ENCODE measurements around the gene CENPP.

CENPP gene

GRCh38 chr9:92325269-92325990 lies at the start of gene CENPP, which contains the start of gene NOL8:
TSS of gene CENPP (plus strand) at chr9:92325953.
TSS of gene NOL8 (minus strand) at chr9:92325350. CDS start at chr9:92324161, 1,189 bp downstream.
- peak; percentile 85 to 90 for DNase-seq
- intact Hi-C loops (cut with DNase I; ENCODE audit: low total_unique reads): no loop called here
- no peaks in the 10 kb centered on the region for H3K9me3 ChIP-seq
- peak within 1 kb of the TSS; percentile 90 to 91 for H3K27ac ChIP-seq
- H3K27me3 ChIP-seq: no peaks in the 10 kb centered on the region
- H3K4me3 ChIP-seq: peak within 1 kb of the TSS; percentile 67 to 70
- H3K4me1 ChIP-seq: peaks cover 0 to 22% (median 18%) of the 10 kb centered on the region in 4 donors
- H3K36me3 ChIP-seq: peaks cover 17 to 22% (median 21%) of the 10 kb centered on the region in 3 donors
- TF ChIP-seq, protein P1, sequence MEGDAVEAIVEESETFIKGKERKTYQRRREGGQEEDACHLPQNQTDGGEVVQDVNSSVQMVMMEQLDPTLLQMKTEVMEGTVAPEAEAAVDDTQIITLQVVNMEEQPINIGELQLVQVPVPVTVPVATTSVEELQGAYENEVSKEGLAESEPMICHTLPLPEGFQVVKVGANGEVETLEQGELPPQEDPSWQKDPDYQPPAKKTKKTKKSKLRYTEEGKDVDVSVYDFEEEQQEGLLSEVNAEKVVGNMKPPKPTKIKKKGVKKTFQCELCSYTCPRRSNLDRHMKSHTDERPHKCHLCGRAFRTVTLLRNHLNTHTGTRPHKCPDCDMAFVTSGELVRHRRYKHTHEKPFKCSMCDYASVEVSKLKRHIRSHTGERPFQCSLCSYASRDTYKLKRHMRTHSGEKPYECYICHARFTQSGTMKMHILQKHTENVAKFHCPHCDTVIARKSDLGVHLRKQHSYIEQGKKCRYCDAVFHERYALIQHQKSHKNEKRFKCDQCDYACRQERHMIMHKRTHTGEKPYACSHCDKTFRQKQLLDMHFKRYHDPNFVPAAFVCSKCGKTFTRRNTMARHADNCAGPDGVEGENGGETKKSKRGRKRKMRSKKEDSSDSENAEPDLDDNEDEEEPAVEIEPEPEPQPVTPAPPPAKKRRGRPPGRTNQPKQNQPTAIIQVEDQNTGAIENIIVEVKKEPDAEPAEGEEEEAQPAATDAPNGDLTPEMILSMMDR (IDR thresholded peaks at IDR 0.05): no peak

DNA sequence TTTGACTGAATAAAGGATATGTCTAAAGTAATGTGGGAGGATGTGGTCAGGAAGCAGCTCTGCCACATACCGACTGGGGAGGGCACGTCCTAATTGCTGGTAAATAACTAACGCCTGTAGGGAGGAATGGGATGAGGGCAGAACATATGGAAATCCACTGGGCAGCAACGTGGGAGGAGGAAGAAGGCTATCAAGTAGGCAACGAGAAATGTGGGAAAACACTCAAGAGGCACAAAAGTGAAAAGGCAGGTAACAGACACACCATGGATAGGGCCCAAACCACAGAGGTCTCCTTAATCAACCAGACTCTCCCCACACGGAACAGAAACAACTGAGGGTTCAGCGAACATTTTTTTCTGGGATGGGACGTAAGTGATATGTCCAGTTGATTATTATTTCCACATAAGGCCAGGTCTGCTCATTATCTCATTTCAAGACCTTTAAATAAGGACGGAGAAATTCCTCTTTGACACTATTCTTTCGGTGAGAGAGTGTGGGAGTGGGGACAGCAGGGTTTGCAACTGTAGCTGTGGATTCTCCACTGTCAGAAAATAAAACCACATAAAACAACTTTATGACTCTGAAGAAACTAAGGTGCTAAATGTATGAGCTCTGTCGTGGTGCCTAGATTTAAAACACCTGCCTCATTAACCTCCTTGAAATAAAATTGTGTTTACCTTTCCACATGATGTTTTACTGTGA lies 49.3 kb upstream of the CENPP start:
- DNase-seq: no peak
- H3K4me1 ChIP-seq: no peaks in the 10 kb centered on the region

GRCh38 chr9:92278110-92278509 lies 47.6 kb upstream of the CENPP start:
- no peak for DNase-seq
- Histone ChIP-seq H3K4me1 (no peaks in the 10 kb centered on the region), H3K4me3 (no peak overlapping the region), H3K36me3 (peaks cover 75 to 97% (median 86%) of the 10 kb centered on the region in 3 donors), H3K27ac (no peak overlapping the region), H3K27me3 (no peaks in the 10 kb centered on the region), H3K9me3 (no peaks in the 10 kb centered on the region)
- intact Hi-C loops (cut with DNase I; ENCODE audit: low total_unique reads): no loop called here
- TF ChIP-seq, protein P1 (IDR thresholded peaks at IDR 0.05): no peak

More for the DNA sequence above, 49.3 kb upstream of the CENPP start:
- Histone ChIP-seq H3K27me3 (no peaks in the 10 kb centered on the region), H3K27ac (no peak overlapping the region), H3K9me3 (no peaks in the 10 kb centered on the region), H3K4me3 (no peak overlapping the region), H3K36me3 (peaks cover 70 to 97% (median 93%) of the 10 kb centered on the region in 3 donors)
- intact Hi-C loops (cut with DNase I; ENCODE audit: low total_unique reads): no loop called here
- TF ChIP-seq, protein P1 (IDR thresholded peaks at IDR 0.05): no peak

DNA sequence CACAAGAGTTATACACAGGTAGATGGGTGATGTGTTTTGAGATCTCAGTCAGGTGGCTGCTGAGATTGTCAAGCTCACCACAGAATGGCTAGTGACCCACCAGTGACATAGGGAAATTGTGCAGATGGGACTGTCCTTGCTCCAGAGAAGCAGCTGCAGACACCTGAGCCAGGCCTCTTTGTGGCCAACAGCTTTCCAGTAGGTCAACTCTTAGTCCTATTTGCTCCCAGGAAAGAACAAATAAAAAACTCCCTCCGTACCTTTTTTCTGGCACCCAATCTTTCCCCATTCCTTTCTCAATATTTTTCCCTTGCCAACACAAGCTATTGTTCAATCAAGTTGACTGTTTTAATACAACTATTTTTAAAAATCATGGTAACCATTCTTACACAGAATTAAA lies 46.5 kb upstream of the CENPP start:
- TF ChIP-seq, protein P1 (IDR thresholded peaks at IDR 0.05): no peak
- H3K4me3 ChIP-seq: no peak overlapping the region
- no peaks in the 10 kb centered on the region for H3K4me1 ChIP-seq
- DNase-seq: no peak
- no peaks in the 10 kb centered on the region for H3K27me3 ChIP-seq
- H3K36me3 ChIP-seq: peaks cover 82 to 97% (median 84%) of the 10 kb centered on the region in 3 donors
- no peaks in the 10 kb centered on the region for H3K9me3 ChIP-seq
- no peak overlapping the region for H3K27ac ChIP-seq
- intact Hi-C loops (cut with DNase I; ENCODE audit: low total_unique reads): no loop called here

DNA sequence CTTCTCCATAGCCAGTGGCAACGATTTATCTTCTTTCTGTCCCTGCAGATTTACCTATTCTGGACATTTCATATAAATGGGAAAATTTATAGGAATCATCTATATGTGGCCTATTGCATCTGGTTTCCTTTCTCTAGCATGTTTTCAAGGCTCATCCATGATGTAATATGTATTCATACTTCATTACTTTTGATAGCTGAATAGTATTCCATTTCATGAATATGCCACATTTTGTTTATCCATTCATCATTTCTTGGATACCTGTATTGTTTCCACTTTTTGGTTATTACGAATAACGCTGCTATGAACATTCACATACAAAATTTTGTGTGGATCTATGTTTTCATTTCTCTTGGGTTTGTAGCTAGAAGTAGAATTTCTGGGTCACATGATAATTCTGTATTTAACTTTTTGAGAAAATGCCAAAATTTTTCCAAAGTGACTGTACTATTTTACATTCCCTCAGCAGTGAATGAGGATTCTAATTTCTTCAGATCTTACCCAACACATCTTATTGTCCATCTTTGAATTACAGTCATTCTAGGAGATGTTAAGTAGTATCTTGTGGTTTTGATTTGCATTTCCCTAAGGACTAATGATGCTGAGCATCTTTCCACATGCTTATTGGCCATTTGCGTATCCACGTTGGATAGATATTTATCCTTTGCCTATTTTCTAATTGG lies 35.9 kb upstream of the CENPP start:
- H3K9me3 ChIP-seq: no peaks in the 10 kb centered on the region
- no peaks in the 10 kb centered on the region for H3K27me3 ChIP-seq
- TF ChIP-seq, protein P1 (IDR thresholded peaks at IDR 0.05): no peak
- no peak overlapping the region for H3K27ac ChIP-seq
- no peak overlapping the region for H3K4me3 ChIP-seq
- intact Hi-C loops (cut with DNase I; ENCODE audit: low total_unique reads): no loop called here
- no peak for DNase-seq
- H3K4me1 ChIP-seq: peaks cover 0 to 27% (median 17%) of the 10 kb centered on the region in 4 donors
- H3K36me3 ChIP-seq: peaks cover 11 to 41% (median 21%) of the 10 kb centered on the region in 3 donors
